Thoracic aorta (tissue), 2 donors: ENCODE results near the gene CERS3. TPM values are rescaled to one million over a fixed set of nuclear protein-coding genes. Genes with fewer than 3 reads are reported as not detected.

Experiments
- ATAC-seq: fragments of 150-250 bp; one replicate; pipeline ENCODE4 v1.8.0; 2017; ENCODE audit warnings: low read depth; ENCODE audit not compliant: insufficient number of reproducible peaks, low FRiP score
- DNase-seq: peaks from one replicate; pipeline ENCODE4 v3.0.0-alpha.2; 2020; ENCODE audit warnings: low spot score
- H3K27ac ChIP-seq, 2 donors: fragments of 200-600 bp; sonication (generic); 1 replicate in 1 of 2; 2 replicates in 1 of 2; pipeline ENCODE4 v1.5.1; 2016; ENCODE audit warnings: mild to moderate bottlenecking in 2 of 2, moderate library complexity in 2 of 2
- H3K27me3 ChIP-seq: fragments of 200-600 bp; sonication (generic); replicated peaks from 2 replicates; pipeline ENCODE4 v1.6.0; 2016; ENCODE audit warnings: mild to moderate bottlenecking; ENCODE audit not compliant: insufficient read depth
- H3K36me3 ChIP-seq: fragments of 200-600 bp; sonication (generic); one replicate; pipeline ENCODE4 v1.5.1; 2016
- H3K4me1 ChIP-seq, 2 donors: fragments of 200-600 bp; sonication (generic); 1 replicate in 1 of 2; 2 replicates in 1 of 2; pipeline versions ENCODE4 v1.5.1 to v1.6.0; 2016; ENCODE audit warnings: low read depth in 2 of 2, mild to moderate bottlenecking in 1 of 2; ENCODE audit not compliant: control insufficient read depth in 1 of 2
- H3K4me3 ChIP-seq: fragments of 200-600 bp; sonication (generic); 2 replicates; pipeline ENCODE4 v1.5.1; 2016; ENCODE audit warnings: mild to moderate bottlenecking
- H3K9me3 ChIP-seq: fragments of 200-600 bp; sonication (generic); 2 replicates; pipeline ENCODE4 v1.5.1; 2016
- CTCF ChIP-seq: fragments of 200-600 bp; sonication (generic); IDR thresholded peaks from one replicate; pipeline ENCODE4 v1.5.1; 2019; ENCODE audit warnings: antibody characterized with exemption
- total RNA-seq, 2 donors: library from RNA; depleted of rRNA; stranded (reverse); fragments of >200 nt; gene quantifications; one replicate each; pipeline versions ENCODE4 v1.1.0 to v1.2.3, GENCODE V29; 2016

Gene CERS3
- total RNA-seq, 2 donors from 2014 or later, result not detected

DNA sequence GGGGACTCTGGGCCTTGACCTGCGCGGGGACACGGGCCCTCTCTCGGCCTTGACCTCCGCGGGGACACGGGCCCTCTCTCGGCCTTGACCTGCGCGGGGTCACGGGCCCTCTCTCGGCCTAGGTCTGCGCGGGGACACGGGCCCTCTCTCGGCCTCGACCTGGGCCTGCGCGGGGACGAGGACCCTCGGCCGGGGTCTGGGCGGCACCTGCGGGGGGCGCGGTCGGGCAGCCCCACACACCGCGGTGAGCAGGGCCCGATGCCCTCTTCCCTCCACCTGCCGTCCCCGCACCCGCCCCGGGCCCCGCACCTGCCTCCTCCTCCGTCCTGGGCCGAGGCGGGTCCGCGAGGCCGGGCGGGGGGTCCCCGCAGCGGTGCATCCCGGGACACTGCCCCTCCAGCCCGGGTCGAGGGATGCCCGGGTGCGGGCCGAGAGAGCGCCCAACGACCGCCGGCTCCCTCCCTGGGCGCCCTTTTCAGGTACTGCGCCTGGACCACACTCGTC, 15.6 kb upstream of the CERS3 start:
- TF ChIP-seq CTCF, result no peak
- Histone ChIP-seq H3K4me3 (no peak overlapping the region), H3K36me3 (no peaks in the 10 kb centered on the region), H3K27me3 (no peaks in the 10 kb centered on the region), H3K27ac (no peak overlapping the region), H3K9me3 (no peaks in the 10 kb centered on the region), H3K4me1 (no peaks in the 10 kb centered on the region)
- DNase-seq, result no peak
- no peak for ATAC-seq

- no peak overlapping the region for H3K27ac ChIP-seq
- no peak for DNase-seq
Observed at GRCh38 chr15:100542290-100542689, 13.5 kb upstream of the CERS3 start.

GRCh38 chr15:100537331-100537730, 8.6 kb upstream of the CERS3 start:
- H3K36me3 ChIP-seq, result no peaks in the 10 kb centered on the region
- ATAC-seq, result no peak
- TF ChIP-seq CTCF, result no peak

More at GRCh38 chr15:100542290-100542689, 13.5 kb upstream of the CERS3 start:
- no peak for ATAC-seq
- TF ChIP-seq CTCF, result no peak
- Histone ChIP-seq H3K4me3 (no peak overlapping the region), H3K27me3 (no peaks in the 10 kb centered on the region), H3K36me3 (no peaks in the 10 kb centered on the region), H3K9me3 (no peaks in the 10 kb centered on the region), H3K4me1 (no peaks in the 10 kb centered on the region)

GRCh38 chr15:100536733-100537132, 8.0 kb upstream of the CERS3 start:
- no peak for TF ChIP-seq CTCF
- H3K27me3 ChIP-seq, result no peaks in the 10 kb centered on the region
- H3K27ac ChIP-seq, result no peak overlapping the region
- no peak for DNase-seq
- H3K9me3 ChIP-seq, result no peaks in the 10 kb centered on the region
- ATAC-seq, result no peak
- no peaks in the 10 kb centered on the region for H3K4me1 ChIP-seq
- H3K36me3 ChIP-seq, result no peaks in the 10 kb centered on the region
- no peak overlapping the region for H3K4me3 ChIP-seq

More at GRCh38 chr15:100537331-100537730, 8.6 kb upstream of the CERS3 start:
- Histone ChIP-seq H3K4me3 (no peak overlapping the region), H3K27me3 (no peaks in the 10 kb centered on the region), H3K9me3 (no peaks in the 10 kb centered on the region), H3K27ac (no peak overlapping the region), H3K4me1 (no peaks in the 10 kb centered on the region)
- no peak for DNase-seq

DNA sequence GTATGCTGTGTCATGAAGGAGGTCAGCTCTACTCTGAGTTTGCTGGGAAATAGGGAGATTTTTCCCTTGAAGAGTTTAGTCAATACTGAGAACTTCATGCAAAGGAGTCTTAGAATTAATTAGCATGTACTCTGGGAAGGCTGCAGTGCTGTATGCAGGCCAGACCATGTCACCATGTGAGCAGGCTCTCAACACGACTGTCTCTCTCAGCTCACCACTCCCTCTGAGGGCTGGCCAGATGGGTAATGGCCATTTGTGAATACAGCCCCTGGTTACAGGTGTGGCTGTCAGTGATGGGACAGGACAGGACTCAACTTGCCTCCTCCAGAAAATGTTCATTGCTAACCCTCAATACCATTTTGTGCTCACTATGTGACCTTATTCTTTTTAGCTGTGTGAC, 5.1 kb upstream of the CERS3 start:
- Histone ChIP-seq H3K9me3 (no peaks in the 10 kb centered on the region), H3K4me3 (no peak overlapping the region), H3K4me1 (no peaks in the 10 kb centered on the region), H3K27me3 (no peaks in the 10 kb centered on the region), H3K36me3 (no peaks in the 10 kb centered on the region), H3K27ac (no peak overlapping the region)
- no peak for TF ChIP-seq CTCF
- DNase-seq (no peak), ATAC-seq (no peak)
